ENCODE measurements around the gene TSSK3.

Gene TSSK3

DNA sequence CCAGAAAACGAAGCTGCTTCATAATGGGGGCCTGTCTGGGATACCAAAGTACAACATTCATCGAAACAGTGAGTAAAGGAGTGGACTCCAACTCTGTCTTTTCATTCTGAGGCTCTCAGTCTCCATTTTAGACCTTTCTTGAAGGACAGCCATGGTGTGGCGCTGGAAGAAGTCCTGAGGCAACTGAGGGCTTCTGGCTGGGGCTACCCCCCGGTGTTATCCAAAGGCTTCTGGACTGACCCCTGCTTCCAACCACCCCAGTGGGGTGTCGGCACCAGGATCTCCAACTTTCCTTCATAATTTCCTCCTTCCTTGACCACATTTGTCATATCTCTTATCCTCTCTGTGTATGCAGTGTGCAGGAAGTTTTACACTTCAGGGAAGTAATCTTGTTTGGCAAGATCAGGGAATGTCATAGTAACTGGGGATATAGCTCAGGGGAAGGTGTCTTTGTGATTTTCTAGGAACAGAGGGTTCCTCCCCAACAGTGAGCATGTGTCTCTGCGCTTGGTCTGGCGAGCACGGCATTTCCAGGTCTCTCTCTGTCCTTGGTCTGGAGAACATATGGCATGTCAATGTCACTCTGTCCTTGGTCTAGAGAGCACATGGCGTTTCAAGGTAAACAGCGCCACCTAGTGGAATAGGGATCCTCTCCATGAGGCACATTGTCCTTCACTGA, 51.3 kb downstream of the TSSK3 start:
- no peaks in the 10 kb centered on the region for H3K36me3 ChIP-seq (ENCODE audit: control insufficient read depth, insufficient read depth, low read length)
- TF ChIP-seq, protein P1, sequence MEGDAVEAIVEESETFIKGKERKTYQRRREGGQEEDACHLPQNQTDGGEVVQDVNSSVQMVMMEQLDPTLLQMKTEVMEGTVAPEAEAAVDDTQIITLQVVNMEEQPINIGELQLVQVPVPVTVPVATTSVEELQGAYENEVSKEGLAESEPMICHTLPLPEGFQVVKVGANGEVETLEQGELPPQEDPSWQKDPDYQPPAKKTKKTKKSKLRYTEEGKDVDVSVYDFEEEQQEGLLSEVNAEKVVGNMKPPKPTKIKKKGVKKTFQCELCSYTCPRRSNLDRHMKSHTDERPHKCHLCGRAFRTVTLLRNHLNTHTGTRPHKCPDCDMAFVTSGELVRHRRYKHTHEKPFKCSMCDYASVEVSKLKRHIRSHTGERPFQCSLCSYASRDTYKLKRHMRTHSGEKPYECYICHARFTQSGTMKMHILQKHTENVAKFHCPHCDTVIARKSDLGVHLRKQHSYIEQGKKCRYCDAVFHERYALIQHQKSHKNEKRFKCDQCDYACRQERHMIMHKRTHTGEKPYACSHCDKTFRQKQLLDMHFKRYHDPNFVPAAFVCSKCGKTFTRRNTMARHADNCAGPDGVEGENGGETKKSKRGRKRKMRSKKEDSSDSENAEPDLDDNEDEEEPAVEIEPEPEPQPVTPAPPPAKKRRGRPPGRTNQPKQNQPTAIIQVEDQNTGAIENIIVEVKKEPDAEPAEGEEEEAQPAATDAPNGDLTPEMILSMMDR (IDR thresholded peaks at IDR 0.05; ENCODE audit: insufficient read depth, low read length, poor library complexity, severe bottlenecking) = peak; percentile 77
- no peaks in the 10 kb centered on the region for H3K27me3 ChIP-seq (replicated peaks; ENCODE audit: control insufficient read depth, insufficient read depth, low read length)
- peak; percentile 25 for DNase-seq (ENCODE audit: extremely low read depth, insufficient read length)
- H3K4me3 ChIP-seq (replicated peaks; ENCODE audit: low read depth, low read length) = no peak overlapping the region

All from GM06990 (cell line).